CD4-positive, alpha-beta memory T cell (primary cell): Measurements from ENCODE around the gene SLC9A1. TPM values are rescaled to one million over a fixed set of nuclear protein-coding genes. Genes with fewer than 3 reads are reported as not detected.
A peak's percentile ranks its signal among the peaks of the same experiment; 100 is the strongest.

ENCODE experiments used
- CTCF ChIA-PET: fragments of 350-600 bp; sonication (Branson Sonifier 250); formaldehyde crosslinking; loops from one replicate; lab custom pipeline; 2021; ENCODE audit warnings: inconsistent platforms; ENCODE audit not compliant: partially characterized antibody; lab: Charles Lee
- POLR2A ChIA-PET: fragments of 350-600 bp; sonication (Branson Sonifier 250); formaldehyde crosslinking; loops from one replicate; lab custom pipeline; 2021; ENCODE audit not compliant: partially characterized antibody; lab: Charles Lee
- DNase-seq, 5 donors: peaks; one replicate each; pipeline versions ENCODE4 v3.0.0 to v3.0.0-alpha.2; 2020 to 2022; ENCODE audit warnings: mixed read lengths in 1 of 5
- H3K27ac ChIP-seq: one replicate; pipeline ENCODE4 v1.7.0; 2013; ENCODE audit warnings: low read depth, low read length
- H3K27me3 ChIP-seq: 2 replicates; pipeline ENCODE4 v1.7.0; 2013; ENCODE audit warnings: mild to moderate bottlenecking, low read length, moderate library complexity; ENCODE audit not compliant: insufficient read depth
- H3K36me3 ChIP-seq: 2 replicates; pipeline ENCODE4 v1.7.0; 2013; ENCODE audit warnings: mild to moderate bottlenecking, low read length, moderate library complexity; ENCODE audit not compliant: insufficient read depth
- H3K4me1 ChIP-seq: 2 replicates; pipeline ENCODE4 v1.7.0; 2013; ENCODE audit warnings: mild to moderate bottlenecking, low read length, moderate library complexity; ENCODE audit not compliant: insufficient read depth
- H3K4me3 ChIP-seq, 2 donors: one replicate each; pipeline ENCODE4 v1.7.0; 2013; ENCODE audit warnings: low read length in 2 of 2, mild to moderate bottlenecking in 1 of 2
- H3K9me3 ChIP-seq, 2 donors: one replicate each; pipeline ENCODE4 v1.7.0; 2013; ENCODE audit warnings: low read length in 2 of 2, control low read depth in 1 of 2; ENCODE audit not compliant: control insufficient read depth in 1 of 2
- H3K27ac Mint-ChIP-seq, 7 donors: one replicate each; pipeline ENCODE4 v1.8.0; 2020 to 2021; ENCODE audit warnings: mixed read lengths in 7 of 7, mild to moderate bottlenecking in 6 of 7, inconsistent platforms in 3 of 7, moderate library complexity in 3 of 7
- H3K27me3 Mint-ChIP-seq, 2 donors: one replicate each; pipeline ENCODE4 v1.8.0; 2020 to 2021; ENCODE audit warnings: mixed read lengths in 2 of 2
- H3K36me3 Mint-ChIP-seq, 2 donors: one replicate each; pipeline ENCODE4 v1.8.0; 2020 to 2021; ENCODE audit warnings: mixed read lengths in 2 of 2, inconsistent platforms in 1 of 2, mild to moderate bottlenecking in 1 of 2
- H3K4me1 Mint-ChIP-seq, 4 donors: one replicate each; pipeline ENCODE4 v1.8.0; 2020 to 2021; ENCODE audit warnings: mixed read lengths in 4 of 4, mild to moderate bottlenecking in 1 of 4
- H3K4me3 Mint-ChIP-seq, 8 donors: one replicate each; pipeline ENCODE4 v1.8.0; 2020 to 2021; ENCODE audit warnings: mixed read lengths in 8 of 8, mild to moderate bottlenecking in 7 of 8, moderate library complexity in 6 of 8, inconsistent platforms in 3 of 8
- H3K9me3 Mint-ChIP-seq, 8 donors: one replicate each; pipeline ENCODE4 v1.8.0; 2020 to 2021; ENCODE audit warnings: mixed read lengths in 8 of 8, mild to moderate bottlenecking in 5 of 8, inconsistent platforms in 3 of 8, moderate library complexity in 1 of 8
- intact Hi-C: fragments of 100-400 bp; cut with micrococcal nuclease; formaldehyde crosslinking; loops from one replicate; pipeline ENCODE4 v1.15.1; 2023
- polyA plus RNA-seq, 2 donors: library from polyadenylated mRNA; unstranded; fragments of 300-500 nt; fragmentation: Illumina TruSeq; gene quantifications; one replicate each; pipeline ENCODE4 v1.2.3, GENCODE V29; 2021
- total RNA-seq, 2 experiments: library from RNA; stranded (reverse); gene quantifications; one replicate each; pipeline ENCODE4 v1.2.3, GENCODE V29; 2021

Gene SLC9A1
- total and polyA plus RNA-seq, 4 experiments from 2014 or later: 2.1 to 15.0 (median 12.3) TPM

DNA sequence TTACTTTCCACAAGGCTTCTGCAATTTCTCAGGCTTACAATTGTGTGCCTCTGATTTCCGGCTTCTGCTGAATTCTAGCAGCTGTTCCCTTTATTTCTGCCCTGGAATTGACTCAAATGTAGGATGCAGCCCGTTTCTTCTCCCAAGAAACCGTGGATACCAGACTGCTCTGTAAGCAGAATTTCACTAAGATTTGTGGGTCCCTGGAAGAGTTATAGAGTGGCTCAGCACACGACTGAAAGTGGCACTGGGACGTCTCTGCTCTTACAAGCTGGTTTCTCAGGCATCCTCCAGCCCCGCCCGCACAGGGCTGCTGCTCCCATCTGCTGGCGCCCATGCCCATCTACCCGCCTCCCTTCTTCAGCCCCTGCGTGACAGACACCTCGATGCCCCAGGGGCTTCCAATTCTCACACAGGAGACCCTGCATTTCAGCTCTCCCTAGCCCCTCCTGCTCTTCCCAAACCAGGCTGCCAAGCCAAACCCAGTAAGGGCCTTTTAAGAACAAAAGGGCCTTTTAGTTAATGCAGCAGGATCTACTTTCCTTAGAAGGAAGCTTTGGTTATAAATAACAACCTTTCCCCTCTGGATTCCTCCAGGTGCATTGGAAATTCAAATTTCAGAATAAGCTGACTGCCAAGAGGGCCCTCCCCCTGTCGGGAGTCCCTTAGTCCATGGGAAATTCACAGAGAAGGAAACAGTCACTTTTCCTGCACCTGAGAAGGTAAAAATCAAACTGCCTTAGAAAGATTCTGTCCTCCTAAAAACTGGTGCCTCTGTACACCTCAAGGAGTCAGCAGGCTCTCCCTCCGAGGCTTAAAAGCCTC lies 96.9 kb downstream of the SLC9A1 start:
- no peaks in the 10 kb centered on the region for H3K4me1 ChIP-seq
- ChIA-PET POLR2A (no interaction called here), CTCF (interaction anchor here (1.7 kb wide), 1 partner anchor 12 kb away, joined by 7 read pairs; no protein-coding TSS in a partner anchor)
- H3K4me3 Mint-ChIP-seq: no peak overlapping the region
- intact Hi-C loops: no loop called here
- no peak for DNase-seq
- no peak overlapping the region for H3K27ac ChIP-seq
- H3K4me3 ChIP-seq: no peak overlapping the region
- no peaks in the 10 kb centered on the region for H3K36me3 ChIP-seq
- H3K9me3 Mint-ChIP-seq: no peaks in the 10 kb centered on the region
- no peaks in the 10 kb centered on the region for H3K4me1 Mint-ChIP-seq
- no peaks in the 10 kb centered on the region for H3K27me3 ChIP-seq
- H3K27ac Mint-ChIP-seq: no peak overlapping the region
- H3K27me3 Mint-ChIP-seq: no peaks in the 10 kb centered on the region
- no peaks in the 10 kb centered on the region for H3K36me3 Mint-ChIP-seq
- no peaks in the 10 kb centered on the region for H3K9me3 ChIP-seq

GRCh38 chr1:27057389-27057788 lies 97.5 kb downstream of the SLC9A1 start:
- Histone ChIP-seq H3K36me3 (no peaks in the 10 kb centered on the region), H3K27ac (no peak overlapping the region), H3K9me3 (no peaks in the 10 kb centered on the region), H3K27me3 (no peaks in the 10 kb centered on the region), H3K4me3 (no peak overlapping the region), H3K4me1 (no peaks in the 10 kb centered on the region)
- H3K36me3 Mint-ChIP-seq: no peaks in the 10 kb centered on the region
- H3K9me3 Mint-ChIP-seq: no peaks in the 10 kb centered on the region
- H3K4me3 Mint-ChIP-seq: no peak overlapping the region
- CTCF ChIA-PET: interaction anchor here (0.7 to 1.7 kb wide), 2 partner anchors 12 to 14 kb away, joined by 3 to 7 read pairs; no protein-coding TSS in a partner anchor
- intact Hi-C loops: no loop called here
- POLR2A ChIA-PET: no interaction called here
- no peaks in the 10 kb centered on the region for H3K4me1 Mint-ChIP-seq
- no peaks in the 10 kb centered on the region for H3K27me3 Mint-ChIP-seq
- peak overlapping the region in 1 of 7 donors; percentile 61 for H3K27ac Mint-ChIP-seq
- DNase-seq: no peak

DNA sequence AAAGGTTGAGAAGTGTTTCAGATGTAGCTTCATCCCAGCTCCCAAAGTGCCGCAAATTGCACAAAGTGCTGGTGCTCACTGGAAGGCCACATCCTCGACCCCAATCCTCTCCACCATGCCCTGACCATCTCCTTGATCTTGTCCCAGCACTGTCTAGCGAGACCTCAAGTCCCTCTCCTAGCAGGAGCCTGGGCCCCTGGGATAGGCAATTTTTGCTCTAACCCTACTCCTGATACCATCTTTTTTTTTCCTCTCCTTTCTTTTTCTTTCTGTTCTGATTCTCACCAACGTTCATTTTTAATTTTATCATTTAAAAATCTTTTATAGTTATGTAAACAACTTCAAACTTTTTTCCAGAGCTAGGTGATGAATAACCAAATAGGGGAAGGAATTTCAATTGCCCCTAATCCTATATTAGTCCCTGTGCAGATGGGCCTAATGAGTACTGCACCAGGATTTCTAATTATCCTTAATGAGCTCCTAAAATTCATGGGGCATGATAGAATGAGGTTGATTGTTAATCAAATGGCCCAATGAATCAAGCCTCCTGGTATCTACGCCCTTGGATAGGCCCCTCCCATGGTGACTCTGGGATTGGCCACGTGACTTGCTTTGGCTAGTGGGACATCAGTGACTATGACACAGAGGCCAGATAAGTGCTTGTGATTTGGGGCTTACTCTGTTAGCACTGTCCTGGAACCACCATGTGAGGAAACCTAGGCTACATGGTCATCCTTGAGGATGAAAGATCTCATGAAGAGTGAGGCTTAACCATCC lies 100.8 kb downstream of the SLC9A1 start:
- Mint-ChIP-seq H3K4me1 (no peaks in the 10 kb centered on the region), H3K4me3 (no peak overlapping the region), H3K9me3 (no peaks in the 10 kb centered on the region), H3K27ac (no peak overlapping the region), H3K27me3 (no peaks in the 10 kb centered on the region), H3K36me3 (no peaks in the 10 kb centered on the region)
- H3K4me1 ChIP-seq: no peaks in the 10 kb centered on the region
- ChIA-PET POLR2A (no interaction called here), CTCF (interaction anchor here (0.6 to 5.0 kb wide), 6 partner anchors 9 to 57 kb away, joined by 3 to 48 read pairs (median 4); no protein-coding TSS in a partner anchor)
- no peak overlapping the region for H3K27ac ChIP-seq
- no peak for DNase-seq
- intact Hi-C loops: no loop called here
- no peak overlapping the region for H3K4me3 ChIP-seq
- no peaks in the 10 kb centered on the region for H3K36me3 ChIP-seq
- H3K9me3 ChIP-seq: no peaks in the 10 kb centered on the region
- H3K27me3 ChIP-seq: no peaks in the 10 kb centered on the region

DNA sequence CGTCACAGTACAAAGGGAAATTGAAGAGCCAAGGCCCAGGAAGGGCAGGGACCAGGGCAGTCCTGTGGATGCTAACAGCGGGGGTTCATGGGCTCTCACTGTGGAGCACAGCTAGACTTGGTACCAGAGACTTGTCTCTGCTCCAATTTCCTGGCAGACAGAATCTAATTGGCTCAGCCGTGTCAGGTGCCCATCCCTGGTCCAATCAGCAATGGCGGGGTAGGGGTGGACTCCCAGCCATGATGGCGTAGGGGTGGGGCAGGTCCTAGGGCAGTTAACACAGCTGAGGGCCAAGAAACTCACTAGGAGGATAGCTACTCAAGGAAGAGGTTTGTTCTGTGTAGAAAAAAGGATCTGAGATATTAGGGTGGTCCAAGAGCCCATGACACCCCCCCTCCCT lies 102.4 kb downstream of the SLC9A1 start:
- intact Hi-C loops: no loop called here
- no peaks in the 10 kb centered on the region for H3K4me1 Mint-ChIP-seq
- H3K27ac Mint-ChIP-seq: no peak overlapping the region
- Histone ChIP-seq H3K36me3 (no peaks in the 10 kb centered on the region), H3K9me3 (no peaks in the 10 kb centered on the region), H3K27ac (no peak overlapping the region), H3K27me3 (no peaks in the 10 kb centered on the region), H3K4me3 (no peak overlapping the region), H3K4me1 (no peaks in the 10 kb centered on the region)
- CTCF ChIA-PET: interaction anchor here (2.0 to 5.0 kb wide), 2 partner anchors 8 to 47 kb away, joined by 5 to 48 read pairs; no protein-coding TSS in a partner anchor
- H3K36me3 Mint-ChIP-seq: no peaks in the 10 kb centered on the region
- no peak overlapping the region for H3K4me3 Mint-ChIP-seq
- H3K27me3 Mint-ChIP-seq: no peaks in the 10 kb centered on the region
- H3K9me3 Mint-ChIP-seq: no peaks in the 10 kb centered on the region
- no peak for DNase-seq
- POLR2A ChIA-PET: no interaction called here

GRCh38 chr1:27049607-27050006 lies 105.3 kb downstream of the SLC9A1 start:
- Mint-ChIP-seq H3K4me1 (peaks cover 10 to 18% (median 14%) of the 10 kb centered on the region in 4 donors), H3K4me3 (no peak overlapping the region), H3K9me3 (no peaks in the 10 kb centered on the region), H3K27ac (no peak overlapping the region), H3K27me3 (no peaks in the 10 kb centered on the region), H3K36me3 (no peaks in the 10 kb centered on the region)
- CTCF ChIA-PET: interaction anchor here (1.4 kb wide), 1 partner anchor 48 kb away, joined by 4 read pairs; no protein-coding TSS in a partner anchor
- Histone ChIP-seq H3K9me3 (no peaks in the 10 kb centered on the region), H3K27ac (no peak overlapping the region), H3K27me3 (no peaks in the 10 kb centered on the region), H3K36me3 (no peaks in the 10 kb centered on the region), H3K4me1 (peaks cover 14% of the 10 kb centered on the region), H3K4me3 (no peak overlapping the region)
- POLR2A ChIA-PET: no interaction called here
- intact Hi-C loops: no loop called here
- DNase-seq: no peak

DNA sequence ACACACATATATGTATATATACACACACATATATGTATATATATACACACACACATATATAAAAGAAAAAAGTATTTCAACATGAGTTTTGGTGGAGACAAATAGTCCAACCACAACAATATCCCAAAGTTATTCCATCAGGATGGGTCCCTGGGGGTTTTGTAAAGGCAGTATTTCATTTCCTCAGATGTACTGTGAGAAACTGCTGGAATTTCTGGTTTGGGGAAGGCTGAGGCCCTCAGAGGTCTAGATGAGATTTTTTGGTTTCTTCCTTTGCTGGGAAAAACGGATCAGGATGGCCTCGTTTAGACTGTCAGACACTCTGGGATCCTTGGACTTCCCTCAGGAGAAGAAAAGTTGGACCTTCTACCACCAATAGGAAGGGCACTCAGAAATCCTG lies 105.8 kb downstream of the SLC9A1 start:
- Mint-ChIP-seq H3K36me3 (no peaks in the 10 kb centered on the region), H3K27me3 (no peaks in the 10 kb centered on the region), H3K4me3 (no peak overlapping the region), H3K27ac (no peak overlapping the region), H3K4me1 (peaks cover 13 to 22% (median 18%) of the 10 kb centered on the region in 4 donors), H3K9me3 (no peaks in the 10 kb centered on the region)
- peaks cover 14% of the 10 kb centered on the region for H3K4me1 ChIP-seq
- no peak overlapping the region for H3K4me3 ChIP-seq
- no peak for DNase-seq
- intact Hi-C loops: no loop called here
- CTCF ChIA-PET: interaction anchor here (0.7 kb wide), 1 partner anchor 178 kb away, joined by 3 read pairs; no protein-coding TSS in a partner anchor
- no peaks in the 10 kb centered on the region for H3K9me3 ChIP-seq
- H3K27ac ChIP-seq: no peak overlapping the region
- POLR2A ChIA-PET: no interaction called here
- no peaks in the 10 kb centered on the region for H3K27me3 ChIP-seq
- H3K36me3 ChIP-seq: no peaks in the 10 kb centered on the region
